Measurements from ENCODE around the gene HMCN1. TPM values are rescaled to one million over a fixed set of nuclear protein-coding genes. Genes with fewer than 3 reads are reported as not detected.
"Not testable (repeated sequence)": the region's sequence is repeated elsewhere in the genome, so short reads cannot be mapped to it uniquely, and the experiment has no call there.

HMCN1 gene
- polyA plus RNA-seq, 1 donor from 2014 or later: not detected

DNA sequence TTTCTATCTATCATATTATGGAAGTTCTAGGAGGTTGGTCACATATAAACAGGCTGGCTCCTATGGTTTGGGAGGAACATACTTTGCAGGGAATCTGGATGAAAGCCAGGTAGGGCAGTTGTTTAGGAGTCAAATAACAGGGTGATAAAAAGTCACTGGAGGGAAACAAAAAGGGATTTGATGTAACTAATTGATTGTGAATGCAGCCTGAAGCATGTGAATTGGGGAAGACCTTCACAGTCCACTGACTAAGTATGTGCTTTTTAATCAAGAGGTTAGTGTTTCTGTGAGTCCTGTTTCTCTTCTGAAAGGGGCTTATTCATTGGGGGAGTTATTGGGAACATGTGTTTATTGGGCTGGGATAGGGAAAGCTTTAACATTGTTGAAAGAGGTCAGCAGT lies 41.3 kb downstream of the HMCN1 start:
- H3K9me3 Mint-ChIP-seq: peaks cover 0 to 1% (median 0%) of the 10 kb centered on the region in 3 donors
- no peaks in the 10 kb centered on the region for H3K4me1 Mint-ChIP-seq
- H3K4me3 Mint-ChIP-seq: no peak overlapping the region
- no peaks in the 10 kb centered on the region for H3K36me3 Mint-ChIP-seq
- no peak overlapping the region for H3K27ac Mint-ChIP-seq
- H3K27me3 Mint-ChIP-seq: peaks cover 3% of the 10 kb centered on the region

DNA sequence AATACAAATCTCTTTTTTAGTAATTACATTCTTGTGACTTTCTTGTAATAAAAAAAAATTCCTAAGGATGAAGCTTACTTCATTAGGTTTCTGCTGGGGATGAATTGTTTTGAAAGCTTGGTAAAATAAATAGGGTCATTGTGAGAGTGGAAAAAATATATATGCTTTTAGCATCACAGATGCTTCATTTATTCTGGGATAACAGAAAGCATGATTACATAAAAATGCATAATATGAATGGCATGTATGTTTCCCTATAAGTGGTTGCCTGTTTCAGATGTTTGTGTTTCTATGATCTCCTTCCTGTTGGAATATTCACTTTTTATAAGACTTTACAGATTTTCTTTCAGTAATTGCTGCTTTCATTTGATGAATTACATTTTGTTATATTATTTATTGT lies 42.3 kb downstream of the HMCN1 start:
- no peak overlapping the region for H3K4me3 Mint-ChIP-seq
- peaks cover 0 to 4% (median 0%) of the 10 kb centered on the region in 3 donors for H3K9me3 Mint-ChIP-seq
- H3K27ac Mint-ChIP-seq: no peak overlapping the region
- H3K27me3 Mint-ChIP-seq: peaks cover 5% of the 10 kb centered on the region
- no peaks in the 10 kb centered on the region for H3K36me3 Mint-ChIP-seq
- H3K4me1 Mint-ChIP-seq: no peaks in the 10 kb centered on the region

DNA sequence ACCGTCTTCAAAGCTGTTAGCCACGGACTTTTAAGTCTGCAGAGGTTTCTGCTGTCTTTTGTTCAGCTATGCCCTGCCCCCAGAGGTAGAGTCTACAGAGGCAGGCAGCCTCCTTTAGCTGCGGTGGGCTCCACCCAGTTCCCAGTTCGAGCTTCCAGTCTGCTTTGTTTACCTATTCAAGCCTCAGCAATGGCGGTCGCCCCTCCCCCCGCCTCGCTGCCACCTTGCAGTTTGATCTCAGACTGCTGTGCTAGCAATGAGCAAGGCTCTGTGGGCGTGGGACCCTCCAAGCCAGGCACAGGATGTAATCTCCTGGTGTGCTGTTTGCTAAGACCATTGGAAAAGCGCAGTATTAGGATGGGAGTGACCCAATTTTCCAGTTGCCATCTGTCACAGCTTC lies 49.7 kb downstream of the HMCN1 start:
- not testable (repeated sequence) for H3K4me3 Mint-ChIP-seq, H3K4me1 Mint-ChIP-seq, H3K27ac Mint-ChIP-seq, H3K36me3 Mint-ChIP-seq, H3K27me3 Mint-ChIP-seq, H3K9me3 Mint-ChIP-seq

DNA sequence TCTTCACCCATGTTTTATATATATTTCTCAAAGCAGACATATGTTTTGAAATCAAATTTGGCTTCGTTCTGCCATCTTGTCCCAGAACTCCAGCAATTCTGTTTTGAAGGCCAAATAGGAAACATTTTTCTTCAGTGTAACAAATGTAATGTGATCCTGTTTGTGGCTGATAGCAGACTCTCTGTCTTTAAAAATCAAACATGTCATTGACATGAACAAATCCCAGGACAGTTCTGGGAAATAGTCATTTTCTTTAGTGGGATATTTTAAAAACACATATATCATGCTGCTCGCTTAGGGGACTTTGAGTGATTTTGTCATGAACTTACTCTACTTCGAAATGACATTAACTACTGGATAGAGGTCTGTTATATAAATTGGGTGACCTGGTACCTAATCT lies 51.4 kb downstream of the HMCN1 start:
- Mint-ChIP-seq H3K9me3 (peaks cover 2 to 3% (median 3%) of the 10 kb centered on the region in 3 donors), H3K27ac (no peak overlapping the region), H3K27me3 (peaks cover 9% of the 10 kb centered on the region), H3K36me3 (no peaks in the 10 kb centered on the region), H3K4me3 (no peak overlapping the region), H3K4me1 (no peaks in the 10 kb centered on the region)

DNA sequence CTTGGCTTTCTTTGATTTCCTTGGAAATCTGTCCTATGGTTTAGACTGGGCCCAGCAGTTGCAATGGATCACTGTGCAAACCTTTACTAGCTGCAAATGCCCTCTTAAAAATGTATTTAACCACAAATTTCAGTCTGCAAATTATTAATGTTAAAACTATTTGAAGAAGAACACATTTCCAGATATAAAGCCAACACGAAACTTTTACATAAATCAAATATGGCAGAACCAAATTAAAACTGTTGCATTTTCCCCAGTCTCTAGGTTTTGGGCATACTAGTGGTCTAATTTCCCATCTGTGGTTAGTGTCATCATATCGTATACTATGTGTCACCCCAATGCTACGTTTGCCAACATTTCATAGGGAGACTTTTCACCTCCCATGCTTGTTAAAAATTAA lies 52.3 kb downstream of the HMCN1 start:
- H3K27ac Mint-ChIP-seq: no peak overlapping the region
- H3K36me3 Mint-ChIP-seq: no peaks in the 10 kb centered on the region
- H3K9me3 Mint-ChIP-seq: peaks cover 0 to 3% (median 2%) of the 10 kb centered on the region in 3 donors
- H3K27me3 Mint-ChIP-seq: peaks cover 7% of the 10 kb centered on the region
- no peak overlapping the region for H3K4me3 Mint-ChIP-seq
- no peaks in the 10 kb centered on the region for H3K4me1 Mint-ChIP-seq

DNA sequence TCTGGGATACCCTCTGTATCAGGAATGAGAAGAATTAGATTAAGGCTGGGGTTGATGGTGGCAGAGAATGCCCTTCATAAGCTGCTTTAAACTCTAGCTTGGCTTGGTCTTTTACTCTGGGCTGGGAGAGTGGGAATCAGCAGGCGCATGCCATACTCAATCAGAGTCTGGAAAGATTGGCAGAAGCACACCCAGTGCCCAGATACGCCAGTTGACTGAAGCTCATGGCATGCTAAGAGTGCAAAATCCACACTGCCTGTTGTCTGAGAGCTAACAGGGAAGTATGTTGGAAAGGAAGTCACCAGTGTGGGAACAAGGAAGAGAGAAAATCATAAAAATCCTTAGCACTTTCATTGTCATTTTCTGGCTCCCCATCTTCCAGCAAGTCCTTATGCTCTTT lies 53.0 kb downstream of the HMCN1 start:
- Mint-ChIP-seq H3K27me3 (peaks cover 7% of the 10 kb centered on the region), H3K4me1 (no peaks in the 10 kb centered on the region), H3K4me3 (no peak overlapping the region), H3K27ac (no peak overlapping the region), H3K9me3 (peaks cover 0 to 3% (median 0%) of the 10 kb centered on the region in 3 donors), H3K36me3 (no peaks in the 10 kb centered on the region)

DNA sequence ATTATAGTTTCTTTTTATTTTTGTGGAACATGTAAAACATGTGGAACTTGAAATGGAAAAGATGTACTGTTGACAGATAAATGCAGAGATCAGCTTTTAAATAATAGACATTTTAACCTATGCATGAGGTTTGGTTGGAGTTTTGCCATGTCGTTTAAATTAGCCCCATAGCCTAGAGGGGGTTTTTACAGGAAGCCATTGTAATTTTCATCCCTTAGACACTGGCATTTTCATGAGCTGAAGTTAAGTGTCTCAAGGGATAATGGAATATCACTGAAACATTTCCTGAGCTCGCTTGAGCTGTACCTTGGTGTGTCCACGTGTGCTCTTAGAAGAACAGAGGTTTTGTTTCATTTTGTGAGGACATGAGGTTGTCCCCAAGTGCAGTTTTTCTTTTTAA lies 54.2 kb downstream of the HMCN1 start:
- no peaks in the 10 kb centered on the region for H3K9me3 Mint-ChIP-seq
- no peaks in the 10 kb centered on the region for H3K4me1 Mint-ChIP-seq
- no peak overlapping the region for H3K4me3 Mint-ChIP-seq
- no peak overlapping the region for H3K27ac Mint-ChIP-seq
- H3K36me3 Mint-ChIP-seq: no peaks in the 10 kb centered on the region
- peaks cover 6% of the 10 kb centered on the region for H3K27me3 Mint-ChIP-seq

DNA sequence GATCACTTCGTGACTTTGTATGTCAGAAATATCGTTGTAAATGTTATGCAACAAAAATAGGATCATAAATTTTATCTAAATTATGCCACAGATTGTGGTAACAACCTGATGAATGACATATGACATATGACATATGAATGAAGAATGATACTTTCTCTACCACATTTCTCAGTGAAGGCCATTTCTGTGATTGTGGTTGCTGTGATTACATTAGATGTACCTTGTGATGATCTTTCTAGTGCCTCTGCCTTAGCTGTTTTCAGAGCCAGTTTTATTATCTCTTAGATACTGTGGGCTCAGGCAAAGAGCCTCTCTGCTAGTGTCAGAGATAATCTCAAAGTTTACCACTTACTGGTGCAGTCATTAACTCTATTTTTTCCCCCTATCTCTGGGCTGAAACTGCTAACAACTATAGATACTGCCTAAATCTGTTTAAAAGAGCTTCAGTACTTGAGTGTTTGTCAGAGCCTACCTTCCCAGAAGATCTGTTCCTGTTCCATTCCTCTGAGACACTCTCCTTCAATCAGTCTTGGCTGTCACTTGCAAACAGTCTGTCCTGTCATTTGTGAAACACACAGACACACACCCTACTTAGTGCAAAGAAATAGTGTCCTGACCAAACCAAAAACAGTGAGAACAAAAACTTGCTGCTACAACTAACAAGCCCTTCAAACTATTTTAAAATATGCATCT lies 55.5 kb downstream of the HMCN1 start:
- peaks cover 6% of the 10 kb centered on the region for H3K27me3 Mint-ChIP-seq
- H3K4me3 Mint-ChIP-seq: no peak overlapping the region
- no peaks in the 10 kb centered on the region for H3K36me3 Mint-ChIP-seq
- H3K4me1 Mint-ChIP-seq: no peaks in the 10 kb centered on the region
- no peak overlapping the region for H3K27ac Mint-ChIP-seq
- no peaks in the 10 kb centered on the region for H3K9me3 Mint-ChIP-seq

DNA sequence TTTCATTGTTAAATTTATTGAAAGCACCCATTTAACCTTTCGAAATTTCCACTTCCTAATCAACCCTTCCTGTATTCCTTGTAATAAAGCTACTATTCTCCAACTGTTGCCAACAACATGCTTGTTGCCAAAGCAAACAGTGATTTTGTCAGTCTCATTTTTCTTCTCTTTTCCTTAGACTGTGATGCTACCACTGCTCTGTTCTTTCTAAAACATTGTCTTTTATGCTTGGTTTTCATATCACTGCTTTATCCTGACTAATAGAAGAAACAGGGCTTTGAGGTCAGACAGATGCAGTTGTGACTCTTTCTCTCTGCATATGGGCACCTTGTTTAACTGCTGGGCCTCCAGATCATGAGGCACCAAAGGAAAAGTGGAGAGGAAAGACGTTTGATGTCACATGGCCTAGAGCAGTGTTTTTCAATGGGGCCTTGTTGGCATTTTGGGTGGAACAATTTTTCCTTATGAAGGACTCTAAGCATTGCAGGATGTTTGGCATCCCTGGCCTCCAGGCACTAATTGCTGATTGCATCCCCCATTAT lies 56.1 kb downstream of the HMCN1 start:
- Mint-ChIP-seq H3K4me1 (no peaks in the 10 kb centered on the region), H3K9me3 (peaks cover 0 to 2% (median 0%) of the 10 kb centered on the region in 3 donors), H3K27me3 (peaks cover 6% of the 10 kb centered on the region), H3K36me3 (no peaks in the 10 kb centered on the region), H3K4me3 (no peak overlapping the region), H3K27ac (no peak overlapping the region)

DNA sequence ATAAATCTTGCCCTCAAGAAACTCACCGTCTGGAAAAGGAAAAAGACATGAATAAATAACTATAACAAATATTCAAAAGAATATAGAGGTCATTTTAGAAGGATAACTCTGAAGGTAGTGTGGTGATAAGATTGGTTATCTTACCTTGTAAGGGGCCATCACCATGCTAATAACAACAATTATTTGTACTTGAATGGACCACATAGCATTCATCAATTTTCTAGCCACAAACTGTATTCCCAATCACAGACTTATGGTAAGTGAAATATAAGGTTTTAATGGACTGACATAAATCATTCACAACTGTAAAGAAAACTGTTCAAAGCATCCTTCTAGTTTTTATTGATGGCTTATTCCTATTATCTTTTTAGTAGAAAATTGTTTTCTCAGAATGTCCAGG lies 57.8 kb downstream of the HMCN1 start:
- Mint-ChIP-seq H3K36me3 (no peaks in the 10 kb centered on the region), H3K27me3 (peaks cover 2% of the 10 kb centered on the region), H3K9me3 (peaks cover 0 to 4% (median 1%) of the 10 kb centered on the region in 3 donors), H3K4me1 (no peaks in the 10 kb centered on the region), H3K4me3 (no peak overlapping the region), H3K27ac (no peak overlapping the region)

DNA sequence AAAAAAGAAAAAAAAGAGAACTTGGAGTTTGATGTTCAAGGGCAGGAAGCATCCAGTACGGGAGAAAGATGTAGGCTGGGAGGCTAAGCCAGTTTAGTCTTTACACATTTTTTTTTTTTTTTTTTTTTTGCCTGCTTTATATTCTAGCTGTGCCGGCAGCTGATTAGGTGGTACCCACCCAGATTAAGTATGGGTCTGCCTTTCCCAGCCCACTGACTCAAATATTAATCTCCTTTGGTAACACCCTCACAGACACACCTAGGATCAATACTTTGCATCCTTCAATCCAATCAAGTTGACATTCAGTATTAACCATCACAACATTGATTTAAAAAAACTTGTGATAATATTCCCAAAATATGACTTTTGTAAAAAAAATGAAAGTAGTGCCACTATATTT lies 60.3 kb downstream of the HMCN1 start:
- not testable (repeated sequence) for H3K36me3 Mint-ChIP-seq, H3K27me3 Mint-ChIP-seq, H3K4me1 Mint-ChIP-seq, H3K27ac Mint-ChIP-seq
- Mint-ChIP-seq H3K9me3 (peaks cover 0 to 17% (median 4%) of the 10 kb centered on the region in 3 donors), H3K4me3 (peak overlapping the region in 1 of 4 donors; percentile 5)

DNA sequence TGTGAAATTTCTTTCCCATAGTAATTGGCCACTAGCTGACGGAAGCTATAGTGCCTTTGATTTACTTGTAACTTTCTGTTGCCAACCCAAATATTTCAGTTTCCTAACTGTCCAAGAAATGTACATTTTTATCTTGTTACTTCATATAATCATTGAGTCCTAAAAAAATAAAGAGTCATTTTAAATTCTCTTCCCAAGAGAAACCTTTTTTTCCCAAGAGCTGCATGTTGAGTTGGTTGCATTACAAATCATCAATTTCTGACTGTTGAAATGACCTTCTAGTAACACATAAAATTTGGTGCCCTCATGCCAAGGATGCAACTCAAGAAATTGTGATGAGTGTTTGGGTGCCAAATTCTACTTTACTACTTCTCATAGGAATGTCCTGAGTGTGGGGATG lies 61.0 kb downstream of the HMCN1 start:
- H3K27ac Mint-ChIP-seq: no peak overlapping the region
- peaks cover 1% of the 10 kb centered on the region for H3K27me3 Mint-ChIP-seq
- peaks cover 1% of the 10 kb centered on the region for H3K36me3 Mint-ChIP-seq
- no peak overlapping the region for H3K4me3 Mint-ChIP-seq
- H3K9me3 Mint-ChIP-seq: peaks cover 0 to 17% (median 4%) of the 10 kb centered on the region in 3 donors
- no peaks in the 10 kb centered on the region for H3K4me1 Mint-ChIP-seq

DNA sequence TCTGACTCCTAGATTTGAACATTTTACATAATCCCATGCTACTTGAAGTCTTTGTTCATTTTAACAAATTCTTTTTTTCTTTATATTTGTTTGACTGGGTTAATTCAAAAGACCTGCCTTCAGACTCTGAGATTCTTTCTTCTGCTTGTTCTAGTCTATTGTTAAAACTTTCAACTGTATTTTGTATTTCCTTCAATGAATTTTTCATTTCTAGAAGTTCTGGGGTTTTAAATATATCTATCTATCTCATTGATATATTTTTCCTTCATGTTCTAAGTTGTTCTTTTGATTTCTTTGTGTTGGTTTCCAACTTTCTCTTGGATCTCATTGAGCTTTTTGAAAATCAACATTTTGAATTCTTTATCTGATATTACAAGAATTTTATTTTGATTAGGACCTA lies 64.3 kb downstream of the HMCN1 start:
- Mint-ChIP-seq H3K4me3 (no peak overlapping the region), H3K27me3 (peaks cover 1% of the 10 kb centered on the region), H3K27ac (no peak overlapping the region), H3K4me1 (peaks cover 0 to 3% (median 3%) of the 10 kb centered on the region in 3 donors), H3K9me3 (peaks cover 0 to 17% (median 4%) of the 10 kb centered on the region in 3 donors), H3K36me3 (peaks cover 1% of the 10 kb centered on the region)

DNA sequence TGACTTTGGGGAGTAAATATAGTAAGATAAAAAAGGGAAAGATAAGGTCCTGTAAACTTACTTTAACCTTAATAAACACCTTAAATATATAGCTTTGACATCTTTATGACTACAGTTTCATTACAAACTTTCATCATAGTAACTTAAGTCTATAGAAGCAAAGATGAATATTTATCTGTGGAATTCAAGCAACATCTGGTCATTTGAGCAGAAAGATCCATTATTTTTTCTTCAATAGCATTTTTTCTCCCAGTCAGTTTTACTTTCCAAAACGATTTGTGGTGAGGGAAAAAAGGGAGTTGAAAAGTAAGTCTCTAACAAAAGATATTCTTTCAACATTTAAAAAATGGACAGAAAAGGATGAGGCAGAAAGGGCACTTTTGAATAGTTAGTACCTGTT lies 69.0 kb downstream of the HMCN1 start:
- no peaks in the 10 kb centered on the region for H3K36me3 Mint-ChIP-seq
- peaks cover 0 to 3% (median 3%) of the 10 kb centered on the region in 3 donors for H3K4me1 Mint-ChIP-seq
- H3K9me3 Mint-ChIP-seq: peaks cover 0 to 8% (median 2%) of the 10 kb centered on the region in 3 donors
- no peak overlapping the region for H3K27ac Mint-ChIP-seq
- no peak overlapping the region for H3K4me3 Mint-ChIP-seq
- peaks cover 5% of the 10 kb centered on the region for H3K27me3 Mint-ChIP-seq

DNA sequence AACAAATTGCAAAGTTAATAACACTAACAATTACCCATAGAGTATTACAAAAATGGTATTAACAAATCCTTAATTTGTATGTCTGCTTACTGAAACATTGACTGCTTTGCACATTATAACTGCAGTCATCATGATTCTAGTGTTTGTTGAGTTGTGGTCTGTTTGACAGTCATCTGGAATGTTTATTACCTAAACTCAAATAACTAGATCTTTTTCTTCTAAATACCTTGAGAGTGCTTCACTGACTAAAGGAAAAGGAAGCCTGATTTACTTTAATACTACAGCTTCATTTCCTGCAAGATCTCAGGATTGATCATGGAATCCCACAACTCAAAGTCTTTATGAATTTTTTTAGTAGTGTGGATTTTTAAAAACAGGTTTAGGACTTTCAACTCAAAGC lies 70.0 kb downstream of the HMCN1 start:
- H3K4me3 Mint-ChIP-seq: no peak overlapping the region

DNA sequence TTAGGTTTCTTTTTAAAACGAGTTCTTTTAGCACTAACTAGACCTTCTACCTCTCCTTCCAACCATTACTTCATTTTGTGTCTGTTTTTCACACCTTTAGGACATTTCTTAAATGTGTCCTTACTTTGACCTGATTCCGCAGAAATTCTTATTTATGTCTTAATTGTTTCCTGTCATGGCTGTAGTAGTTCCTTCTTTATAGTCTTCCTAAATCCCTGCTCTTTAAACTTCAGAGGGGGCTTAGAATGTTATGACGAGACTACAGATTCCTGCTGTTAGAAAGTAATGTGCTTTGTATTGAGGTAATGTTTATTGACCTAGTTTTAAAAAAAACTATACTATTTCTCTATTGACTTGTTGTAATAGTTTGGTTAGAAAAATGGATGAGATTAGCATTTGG lies 70.4 kb downstream of the HMCN1 start:
- peaks cover 0 to 3% (median 3%) of the 10 kb centered on the region in 3 donors for H3K4me1 Mint-ChIP-seq
- H3K27me3 Mint-ChIP-seq: peaks cover 5% of the 10 kb centered on the region
- no peaks in the 10 kb centered on the region for H3K36me3 Mint-ChIP-seq
- no peaks in the 10 kb centered on the region for H3K9me3 Mint-ChIP-seq
- H3K27ac Mint-ChIP-seq: no peak overlapping the region
- H3K4me3 Mint-ChIP-seq: no peak overlapping the region

More for the DNA sequence above, 70.0 kb downstream of the HMCN1 start:
- Mint-ChIP-seq H3K27me3 (peaks cover 5% of the 10 kb centered on the region), H3K9me3 (peaks cover 0 to 1% (median 1%) of the 10 kb centered on the region in 3 donors), H3K36me3 (no peaks in the 10 kb centered on the region), H3K4me1 (peaks cover 0 to 3% (median 3%) of the 10 kb centered on the region in 3 donors), H3K27ac (no peak overlapping the region)
